HG02571 (cell line): ENCODE results near the gene MAD1L1.
"Not testable (repeated sequence)": the region's sequence is repeated elsewhere in the genome, so short reads cannot be mapped to it uniquely, and the experiment has no call there.

Experiments
- ATAC-seq: cut with Tn5 transposase; IDR thresholded peaks from one replicate; pipeline ENCODE4 v1.9.1; 2021; ENCODE audit warnings: mild to moderate bottlenecking, moderate library complexity; ENCODE audit not compliant: unreplicated experiment

The MAD1L1 gene

GRCh38 chr7:1873857-1874589 is 358.7 kb downstream of the MAD1L1 start:
- no peak for ATAC-seq

- no peak for ATAC-seq
These were observed 359.3 kb downstream of the MAD1L1 start for GRCh38 chr7:1873421-1873820.

GRCh38 chr7:1873070-1873405 is 359.7 kb downstream of the MAD1L1 start:
- ATAC-seq = no peak

- ATAC-seq = no peak
These were observed 360.3 kb downstream of the MAD1L1 start for GRCh38 chr7:1872191-1873069.

- no peak for ATAC-seq
These were observed 363.2 kb downstream of the MAD1L1 start for GRCh38 chr7:1869452-1870130.

DNA sequence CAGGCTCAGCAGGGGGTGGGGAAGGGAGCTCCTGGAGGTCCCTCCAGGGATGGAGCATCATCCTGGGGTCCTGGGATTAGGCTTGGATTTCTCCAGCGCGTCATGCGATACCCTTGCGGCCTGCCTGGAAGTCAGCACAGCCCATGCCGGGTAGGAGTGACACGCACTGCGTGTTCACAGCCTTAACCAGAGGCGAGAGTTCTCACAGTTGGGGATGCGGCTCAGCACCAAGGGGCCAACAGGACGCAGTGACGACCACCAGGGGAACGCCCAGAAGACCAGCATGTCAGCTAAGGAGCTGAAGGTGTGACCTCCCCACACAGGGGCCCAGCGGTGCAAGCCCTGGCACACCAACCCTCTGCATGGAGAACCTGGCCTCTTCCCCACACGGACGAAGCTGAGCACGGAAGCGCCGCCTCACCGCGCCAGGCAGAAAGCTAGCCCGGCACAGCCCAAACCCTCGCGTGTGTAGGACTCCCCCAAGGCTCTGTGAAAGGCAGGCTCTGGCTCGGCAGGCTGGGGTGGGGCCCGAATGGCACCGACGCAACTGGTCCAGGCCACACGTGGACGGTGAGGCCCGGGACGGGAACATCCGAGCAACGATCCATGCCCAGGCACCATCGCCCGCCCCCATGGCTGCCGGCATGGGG is 364.1 kb downstream of the MAD1L1 start:
- ATAC-seq = no peak

DNA sequence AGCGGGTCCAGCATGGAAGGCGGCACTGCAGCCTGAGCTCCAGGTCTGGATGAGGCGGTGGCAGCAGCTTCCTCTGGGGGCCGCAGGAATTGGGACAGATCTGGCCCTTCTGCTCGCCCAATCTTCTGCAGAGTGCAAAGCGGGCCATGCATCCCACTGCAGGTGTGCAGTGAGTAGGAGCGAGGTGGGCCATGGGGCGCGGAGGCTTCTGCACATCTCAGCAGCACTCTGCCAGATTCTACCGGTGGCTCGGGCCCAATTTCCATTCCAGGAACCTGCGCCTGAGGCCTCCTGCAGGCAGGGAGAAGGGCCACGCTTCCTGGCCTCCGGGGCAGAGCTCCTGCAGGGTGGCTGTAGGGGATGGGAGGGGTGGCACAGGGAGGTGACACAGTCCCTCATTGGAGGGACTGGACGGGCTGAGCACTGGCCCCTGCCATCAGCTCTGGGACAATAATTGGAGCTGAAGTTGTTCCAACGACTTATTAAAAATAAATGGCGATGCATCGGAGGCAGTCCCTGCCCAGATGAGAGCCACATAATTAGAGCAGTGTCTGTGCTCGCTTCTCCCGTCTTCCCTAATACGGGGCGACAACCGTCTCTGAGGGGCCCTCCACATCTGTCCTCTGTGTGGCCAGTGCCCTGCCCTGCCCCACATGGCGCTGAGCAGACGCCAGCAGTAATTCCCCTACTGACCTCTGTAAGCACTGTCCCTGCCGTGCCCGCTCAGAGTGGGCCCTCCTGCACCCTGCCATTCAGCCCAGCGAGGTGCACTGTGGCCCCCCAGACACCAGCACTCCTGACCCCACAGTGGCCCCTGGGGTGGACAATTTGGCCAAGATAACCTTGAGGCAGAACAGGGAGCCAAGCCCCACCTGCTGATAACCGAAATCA is 365.1 kb downstream of the MAD1L1 start:
- no peak for ATAC-seq

DNA sequence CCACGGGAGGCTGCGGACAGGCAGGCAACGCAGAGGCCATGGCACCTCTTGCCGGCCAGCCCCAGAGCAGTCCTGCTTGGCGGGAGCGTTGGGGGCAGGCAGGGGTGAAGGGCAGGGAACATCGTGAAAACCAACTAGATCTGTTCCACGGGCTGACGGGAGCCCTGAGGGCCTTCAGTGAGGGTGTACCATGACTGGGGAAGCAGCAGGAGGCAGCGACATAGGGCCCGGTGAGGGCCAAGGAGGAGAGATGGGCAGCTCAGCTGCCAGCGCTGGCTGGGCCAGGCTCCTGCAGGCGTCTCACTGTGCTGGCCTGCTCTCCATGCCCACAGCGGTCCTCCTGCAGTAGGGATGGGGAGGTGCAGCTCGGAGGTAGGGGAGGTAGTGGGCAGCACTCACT is 366.1 kb downstream of the MAD1L1 start:
- no peak for ATAC-seq

- ATAC-seq = no peak
These were observed 367.0 kb downstream of the MAD1L1 start for GRCh38 chr7:1865571-1866255.

GRCh38 chr7:1865000-1865555 is 367.7 kb downstream of the MAD1L1 start:
- no peak for ATAC-seq

DNA sequence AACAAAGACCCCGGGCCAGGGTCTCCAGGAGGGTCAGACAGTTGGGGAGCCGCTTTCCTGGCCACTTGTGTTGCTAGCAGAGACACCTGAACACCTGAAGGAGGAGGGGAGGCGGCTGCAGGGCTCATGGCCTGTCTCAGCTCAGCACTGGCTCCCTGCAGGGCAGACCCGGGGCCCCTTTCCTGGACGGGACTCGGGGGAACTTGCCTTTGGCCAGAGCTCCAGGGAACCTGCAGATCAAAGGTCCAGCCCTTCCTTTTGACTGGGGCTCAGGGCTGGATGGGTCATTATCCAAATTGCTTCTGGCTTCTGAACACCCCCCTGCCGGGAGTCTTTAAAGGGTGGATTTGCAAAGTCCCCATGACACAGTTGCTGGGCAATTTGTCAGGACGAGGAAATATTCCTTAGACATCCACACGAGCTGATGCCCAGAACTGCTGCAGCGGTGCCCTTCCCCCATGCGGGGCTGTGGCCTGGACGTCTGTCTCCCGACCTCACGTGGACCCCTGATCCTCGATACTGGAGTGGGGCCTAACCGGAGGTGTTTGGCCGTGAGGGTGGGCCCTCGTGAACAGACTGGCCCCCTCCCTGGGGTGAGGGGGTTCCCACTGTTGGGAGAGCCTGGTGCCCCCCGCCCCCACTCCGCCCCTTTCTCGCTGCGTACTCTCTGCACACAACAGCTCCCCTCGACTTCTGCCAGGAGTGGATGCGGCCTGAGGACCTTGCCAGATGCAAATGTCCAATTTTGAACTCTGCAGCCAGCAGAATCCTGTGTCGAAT is 368.4 kb downstream of the MAD1L1 start:
- ATAC-seq = no peak

GRCh38 chr7:1863091-1863900 is 369.4 kb downstream of the MAD1L1 start:
- no peak for ATAC-seq

GRCh38 chr7:1862560-1862959 is 370.2 kb downstream of the MAD1L1 start:
- no peak for ATAC-seq

- ATAC-seq = no peak
These were observed 370.8 kb downstream of the MAD1L1 start for GRCh38 chr7:1861799-1862458.

GRCh38 chr7:1860881-1861798 is 371.6 kb downstream of the MAD1L1 start:
- not testable (repeated sequence) for ATAC-seq
